ENCODE results near the gene COX7A1.
A peak's percentile ranks its signal among the peaks of the same experiment; 100 is the strongest.
"Not testable (repeated sequence)": the region's sequence is repeated elsewhere in the genome, so short reads cannot be mapped to it uniquely, and the experiment has no call there.

Gene COX7A1

DNA sequence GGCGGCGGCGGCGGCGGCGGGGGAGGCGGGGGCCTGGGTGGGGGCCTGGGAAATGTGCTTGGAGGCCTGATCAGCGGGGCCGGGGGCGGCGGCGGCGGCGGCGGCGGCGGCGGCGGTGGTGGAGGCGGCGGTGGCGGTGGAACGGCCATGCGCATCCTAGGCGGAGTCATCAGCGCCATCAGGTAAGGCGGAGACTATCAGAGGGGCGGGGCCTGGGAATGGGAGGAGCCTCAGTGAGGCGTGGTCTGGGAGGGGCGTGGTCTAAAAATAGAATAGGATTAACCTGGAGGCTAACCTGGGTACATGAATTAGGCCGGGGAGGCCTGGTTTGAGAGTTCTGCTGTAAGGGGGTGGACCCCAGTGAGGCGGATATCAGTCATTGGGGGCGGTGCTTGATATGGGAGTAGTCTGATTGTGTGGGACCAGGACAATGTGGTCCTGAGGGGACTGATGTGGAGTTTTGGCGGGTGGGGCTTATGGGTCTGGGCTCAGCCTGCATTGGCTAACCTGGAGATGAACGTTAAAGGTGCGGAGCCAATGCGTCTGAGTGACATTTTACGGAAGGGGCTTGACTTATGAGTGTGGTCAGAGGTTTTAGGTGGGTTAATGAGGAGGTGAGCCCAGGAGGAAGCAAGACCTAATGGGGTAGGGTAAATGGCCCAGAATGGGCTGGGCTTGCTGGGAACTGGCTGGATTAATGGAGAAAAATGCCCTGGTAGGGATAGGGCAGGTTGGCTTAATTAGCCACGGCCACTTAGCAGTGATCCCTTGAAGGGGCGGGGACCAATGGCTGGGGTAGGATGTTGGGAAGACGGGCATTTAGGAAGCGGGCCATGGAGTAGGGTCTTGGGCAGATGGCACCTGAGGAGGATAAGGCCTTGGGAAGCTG is 11.0 kb downstream of the COX7A1 start:
- DNase-seq = peak; percentile 80

- DNase-seq = peak; percentile 63
Observed at GRCh38 chr19:36140304-36141038, 11.8 kb downstream of the COX7A1 start.

- DNase-seq = peak; percentile 96
Observed at GRCh38 chr19:36139473-36140303, 12.6 kb downstream of the COX7A1 start, which contains the start of gene CAPNS1. Gene CAPNS1 (plus strand): TSS chr19:36140066. CDS start chr19:36141012, 946 bp downstream.

GRCh38 chr19:36139120-36139472 is 13.2 kb downstream of the COX7A1 start:
- DNase-seq = no peak

- DNase-seq = peak; percentile 24
Observed at GRCh38 chr19:36136964-36137686, 15.1 kb downstream of the COX7A1 start.

GRCh38 chr19:36134867-36135266 is 17.4 kb downstream of the COX7A1 start:
- DNase-seq = not testable (repeated sequence)

GRCh38 chr19:36131221-36131620 is 21.0 kb downstream of the COX7A1 start:
- DNase-seq = not testable (repeated sequence)

GRCh38 chr19:36128392-36128736 is 23.9 kb downstream of the COX7A1 start:
- DNase-seq = no peak

- DNase-seq = no peak
Observed at GRCh38 chr19:36125557-36125956, 26.7 kb downstream of the COX7A1 start.

GRCh38 chr19:36121486-36122124 is 30.6 kb downstream of the COX7A1 start:
- DNase-seq = no peak

DNA sequence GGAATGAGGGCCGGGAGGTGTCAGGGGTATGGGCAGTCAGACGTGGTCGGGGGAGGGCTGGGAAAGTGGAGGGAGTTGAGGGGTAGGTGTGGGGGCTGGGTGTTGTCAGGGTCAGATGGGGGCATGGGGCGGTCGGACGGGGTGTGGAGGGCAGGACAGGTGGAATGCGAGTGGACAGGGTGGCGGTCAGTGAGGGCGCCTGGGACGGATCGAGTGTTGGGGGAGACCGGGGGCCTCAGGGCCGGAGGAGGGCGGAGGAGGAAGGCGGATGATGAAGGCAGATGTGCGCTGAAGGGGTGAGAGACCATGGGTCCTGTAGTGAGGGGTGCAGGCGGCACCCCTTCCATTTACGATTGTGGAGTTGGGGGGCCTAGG is 31.3 kb downstream of the COX7A1 start:
- no peak for DNase-seq

DNA sequence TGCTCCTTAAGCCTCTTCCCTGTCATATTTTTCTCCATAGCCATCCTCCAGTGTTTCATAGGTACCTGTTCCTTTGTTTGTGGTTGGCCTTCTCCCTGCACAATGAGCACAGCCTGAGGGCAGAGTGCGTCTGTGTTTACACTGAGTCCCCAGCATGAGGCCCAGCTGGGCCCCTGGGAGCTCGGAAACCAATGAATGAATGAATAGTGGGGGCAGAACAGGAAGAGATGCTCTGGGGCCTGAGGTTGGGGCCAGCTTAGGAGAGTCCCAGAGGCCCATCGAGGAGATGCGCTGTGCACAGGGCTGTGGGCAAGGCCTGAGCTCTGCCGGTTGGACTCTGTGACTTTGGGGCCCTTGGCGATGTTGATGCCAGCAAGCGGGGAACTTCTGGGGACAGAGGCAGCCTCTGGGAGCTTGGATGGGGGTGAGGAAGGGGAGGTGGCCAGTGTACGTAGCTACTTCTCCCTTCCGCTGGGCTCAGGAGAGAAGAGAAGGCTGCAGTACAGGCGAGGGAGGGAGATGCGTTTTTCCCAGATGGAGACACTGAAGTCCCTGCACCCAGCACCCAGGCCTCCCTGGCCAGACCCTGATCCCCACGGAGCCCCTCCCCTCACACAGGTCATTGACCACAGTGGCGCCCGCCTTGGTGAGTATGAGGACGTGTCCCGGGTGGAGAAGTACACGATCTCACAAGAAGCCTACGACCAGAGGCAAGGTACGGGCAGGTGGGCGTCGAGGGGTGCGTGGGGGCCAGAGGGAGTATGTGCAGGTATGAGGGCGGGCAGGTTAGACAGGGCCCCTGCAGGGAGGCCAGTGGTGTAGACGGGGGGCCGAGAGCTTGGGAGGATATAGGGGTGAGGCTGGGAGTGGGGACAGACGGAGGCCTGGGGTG is 31.9 kb downstream of the COX7A1 start:
- DNase-seq = no peak

GRCh38 chr19:36116344-36116637 is 36.0 kb downstream of the COX7A1 start:
- DNase-seq = no peak

DNA sequence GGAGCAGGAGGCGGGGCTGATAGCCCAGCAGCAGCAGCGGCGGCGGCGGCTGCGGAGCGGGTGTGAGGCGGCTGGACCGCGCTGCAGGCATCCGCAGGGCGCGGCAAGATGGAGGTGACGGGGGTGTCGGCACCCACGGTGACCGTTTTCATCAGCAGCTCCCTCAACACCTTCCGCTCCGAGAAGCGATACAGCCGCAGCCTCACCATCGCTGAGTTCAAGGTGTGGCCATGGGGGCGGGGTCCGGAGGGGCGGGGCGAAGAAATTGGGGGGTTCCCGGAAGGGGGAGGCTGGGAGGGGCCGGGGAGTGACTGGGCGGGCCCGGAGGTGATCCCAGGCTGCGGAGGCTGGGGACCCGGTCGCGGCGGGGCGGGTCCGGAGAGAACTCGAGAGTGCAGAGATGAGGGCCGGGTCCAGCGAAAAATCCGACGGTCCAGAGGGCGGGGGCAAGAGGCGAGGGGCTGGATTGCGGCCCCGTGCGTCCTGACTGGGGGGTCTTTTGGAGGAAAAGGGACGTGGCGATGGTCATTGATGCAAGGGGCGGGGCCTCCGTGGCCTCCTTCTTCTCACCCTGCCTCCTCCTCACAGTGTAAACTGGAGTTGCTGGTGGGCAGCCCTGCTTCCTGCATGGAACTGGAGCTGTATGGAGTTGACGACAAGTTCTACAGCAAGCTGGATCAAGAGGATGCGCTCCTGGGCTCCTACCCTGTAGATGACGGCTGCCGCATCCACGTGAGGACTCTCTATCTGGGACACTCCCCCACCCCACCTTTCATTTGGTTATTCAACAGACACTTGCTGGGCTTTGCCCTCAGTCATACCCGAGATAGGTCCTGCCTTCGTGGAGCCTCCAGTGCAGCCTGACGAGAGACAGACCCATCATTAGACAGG is 36.5 kb downstream of the COX7A1 start, which contains the start of gene TBCB:
Gene TBCB, plus strand, starts transcription at position 16 of the 891 bp plus-strand sequence. Its CDS starts 93 bp downstream, at position 109.
- no peak for DNase-seq

GRCh38 chr19:36114721-36115452 is 37.4 kb downstream of the COX7A1 start, which contains the start of gene POLR2I:
Gene POLR2I (minus strand): TSS chr19:36114875. CDS start chr19:36114856, 19 bp downstream.
- DNase-seq = peak; percentile 100

GRCh38 chr19:36113894-36114720 is 38.1 kb downstream of the COX7A1 start:
- DNase-seq = peak; percentile 28

DNA sequence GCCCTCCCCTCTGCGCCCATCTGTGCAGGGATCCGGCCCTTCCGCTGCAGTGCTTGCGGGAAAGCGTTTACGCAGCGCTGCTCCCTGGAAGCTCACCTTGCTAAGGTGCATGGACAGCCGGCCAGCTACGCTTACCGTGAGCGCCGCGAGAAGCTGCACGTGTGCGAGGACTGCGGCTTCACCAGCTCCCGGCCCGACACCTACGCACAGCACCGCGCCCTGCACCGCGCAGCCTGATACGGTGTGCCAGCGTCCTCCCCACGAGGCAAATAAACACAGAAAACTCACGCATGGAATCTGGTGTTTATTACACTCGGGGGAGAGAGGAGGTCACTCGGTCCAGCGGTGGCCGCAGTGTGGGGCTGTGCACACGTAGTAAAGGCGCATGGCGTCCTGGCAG is 38.8 kb downstream of the COX7A1 start:
- no peak for DNase-seq

DNA sequence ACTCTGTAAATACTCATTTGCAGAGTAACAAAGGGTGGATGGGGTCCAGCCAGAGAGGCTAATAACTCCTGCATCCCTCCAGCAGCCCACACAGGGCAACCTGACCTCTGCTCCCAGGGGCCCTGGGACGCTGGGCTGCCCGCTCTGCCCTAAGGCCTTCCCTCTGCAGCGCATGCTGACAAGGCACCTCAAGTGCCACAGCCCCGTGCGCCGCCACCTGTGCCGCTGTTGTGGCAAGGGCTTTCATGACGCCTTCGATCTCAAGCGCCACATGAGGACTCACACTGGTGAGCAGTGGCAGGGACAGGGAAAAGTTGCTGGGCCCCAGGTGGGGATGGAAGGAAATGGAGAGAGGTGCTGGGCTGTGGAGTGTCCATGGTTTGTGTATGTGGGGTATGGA is 39.6 kb downstream of the COX7A1 start:
- no peak for DNase-seq

All from fibroblast of skin of abdomen (primary cell).